Activated naive CD4-positive, alpha-beta T cell treated with Interleukin-2 at 50 U/mL for 16 hours (primary cell): ENCODE results near the gene ZNF446.
"Not testable (repeated sequence)": the region's sequence is repeated elsewhere in the genome, so short reads cannot be mapped to it uniquely, and the experiment has no call there.

Experiments used
- DNase-seq: peaks from one replicate; pipeline ENCODE4 v3.0.0-alpha.2; 2020

ZNF446 gene

DNA sequence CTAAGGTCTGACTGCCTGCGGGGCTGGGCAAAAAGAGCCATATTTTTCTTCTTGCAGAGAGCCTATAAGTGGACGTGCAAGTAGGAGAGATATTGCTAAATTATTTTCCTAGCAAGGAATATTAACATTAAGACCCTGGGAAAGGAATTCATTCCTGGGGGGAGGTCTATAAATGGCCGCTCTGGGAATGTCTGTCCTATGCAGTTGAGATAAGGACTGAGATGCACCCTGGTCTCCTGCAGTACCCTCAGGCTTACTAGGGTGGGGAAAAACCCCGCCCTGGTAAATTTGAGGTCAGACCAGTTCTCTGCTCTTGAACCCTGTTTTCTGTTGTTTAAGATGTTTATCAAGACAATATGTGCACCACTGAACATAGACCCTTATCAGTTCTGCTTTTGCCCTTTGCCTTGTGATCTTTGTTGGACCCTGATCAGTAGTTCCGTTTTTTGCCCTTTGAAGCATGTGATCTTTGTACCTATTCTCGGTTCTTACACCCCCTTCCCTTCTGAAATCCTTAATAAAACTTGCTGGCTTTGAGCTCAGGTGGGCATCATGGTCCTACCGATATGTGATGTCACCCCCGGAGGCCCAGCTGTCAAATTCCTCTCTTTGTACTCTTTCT, 31.6 kb downstream of the ZNF446 start:
- DNase-seq: not testable (repeated sequence)

GRCh38 chr19:58509731-58510083, 33.6 kb downstream of the ZNF446 start:
- DNase-seq: no peak

DNA sequence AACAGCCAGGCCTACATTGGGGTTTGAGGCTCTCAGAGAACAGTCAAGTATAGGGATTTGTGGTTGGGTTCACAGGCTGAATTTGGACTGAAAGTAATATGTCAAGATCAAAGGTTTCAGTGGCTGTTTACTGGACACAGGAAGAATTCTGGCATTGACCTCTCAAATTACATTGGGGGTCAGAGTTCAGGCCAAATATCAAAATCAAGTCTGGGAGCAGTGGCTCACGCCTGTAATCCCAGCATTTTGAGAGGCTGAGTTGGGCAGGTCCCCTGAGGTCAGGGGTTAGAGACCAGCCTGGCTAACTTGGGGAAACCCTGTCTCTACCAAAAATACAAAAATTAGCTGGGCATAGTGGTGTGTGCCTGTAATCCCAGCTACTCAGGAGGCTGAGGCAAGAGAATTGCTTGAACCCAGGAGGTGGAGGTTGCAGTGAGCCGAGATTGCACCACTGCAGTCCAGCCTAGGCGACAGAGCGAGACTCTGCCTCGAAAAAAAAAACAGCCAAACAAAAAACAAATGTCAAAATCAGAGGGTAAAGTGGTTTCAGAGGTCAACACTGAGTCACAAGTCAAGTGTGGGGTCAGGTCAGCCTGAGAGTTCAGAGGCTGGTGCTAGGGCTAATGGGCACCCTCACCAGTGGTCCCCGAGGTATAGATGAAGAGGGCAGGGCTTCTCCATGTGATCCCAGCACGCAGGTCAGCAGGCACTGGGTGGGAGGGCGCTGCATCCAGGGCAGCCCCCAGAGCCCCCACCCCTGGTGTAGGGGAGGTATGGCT, 34.1 kb downstream of the ZNF446 start:
- DNase-seq: no peak

- no peak for DNase-seq
Measured at GRCh38 chr19:58511353-58512208, 35.4 kb downstream of the ZNF446 start, which contains the start of gene SLC27A5. Gene SLC27A5, minus strand, starts transcription at chr19:58511992. Its CDS starts 37 bp downstream, at chr19:58511955.

DNA sequence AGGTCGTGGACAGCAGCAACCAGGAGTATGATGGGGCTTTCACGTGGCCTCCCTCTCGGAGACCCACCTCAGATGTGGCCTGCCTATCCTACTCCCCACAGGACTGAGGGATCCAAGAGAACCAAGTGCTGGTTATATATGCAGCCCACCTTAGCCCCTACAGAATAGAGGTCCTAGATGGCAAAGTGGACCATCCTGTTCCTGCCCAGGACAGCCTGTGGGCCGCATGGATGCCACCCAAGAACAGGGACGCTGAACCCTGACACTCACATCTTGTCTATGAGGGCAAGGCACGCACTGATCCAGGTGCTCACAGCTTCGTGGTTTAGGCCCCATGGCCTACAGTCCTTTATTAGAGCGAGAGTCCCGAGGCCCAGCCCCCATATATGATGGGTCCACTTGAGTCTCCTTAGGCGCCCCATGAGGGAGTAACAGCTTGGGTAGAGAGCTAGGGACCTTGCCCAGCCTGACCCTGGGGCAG, 37.1 kb downstream of the ZNF446 start:
- no peak for DNase-seq

- peak; percentile 96 for DNase-seq
Measured at GRCh38 chr19:58513694-58514563, 37.8 kb downstream of the ZNF446 start.

DNA sequence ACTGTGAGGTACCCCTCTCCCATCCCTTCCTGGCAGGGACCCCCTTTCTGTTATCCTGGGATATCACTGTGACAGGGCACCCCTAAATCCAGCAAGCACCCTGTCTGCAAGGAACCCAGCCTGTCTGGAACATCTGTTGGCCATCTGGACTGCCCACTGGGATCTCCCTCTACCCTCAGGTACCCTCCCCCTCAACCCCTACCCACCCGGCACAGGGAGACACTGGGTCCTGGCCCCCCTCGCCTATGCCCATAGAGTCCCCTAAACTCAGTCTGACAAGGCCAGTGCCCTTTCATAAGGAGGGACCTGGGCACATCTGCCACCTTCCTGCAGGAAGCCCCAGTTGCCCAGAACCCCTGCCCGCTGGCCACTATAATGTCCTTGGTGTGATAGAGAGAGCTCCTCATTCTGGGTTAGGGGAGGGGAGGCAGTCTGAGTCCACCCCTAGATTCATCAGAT, 38.4 kb downstream of the ZNF446 start:
- DNase-seq: no peak

DNA sequence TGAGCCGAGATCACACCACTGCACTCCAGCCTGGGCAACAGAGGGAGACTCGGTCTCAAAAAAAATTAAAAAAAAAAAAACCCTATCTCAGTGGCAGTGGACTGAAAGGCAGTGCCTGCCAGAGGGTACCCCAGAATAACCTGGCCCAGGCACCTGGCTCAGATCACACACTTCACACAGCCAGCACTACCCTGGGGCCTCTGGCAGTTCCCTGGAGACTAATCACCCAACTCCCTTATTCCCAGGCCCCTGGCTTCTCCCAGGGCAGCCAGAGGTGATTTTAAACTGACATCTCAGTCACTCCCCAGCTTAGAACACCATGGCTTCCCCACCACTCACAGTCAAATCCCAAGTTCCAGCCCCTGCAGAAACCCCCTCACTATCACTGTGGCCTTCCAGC, 39.1 kb downstream of the ZNF446 start:
- no peak for DNase-seq

DNA sequence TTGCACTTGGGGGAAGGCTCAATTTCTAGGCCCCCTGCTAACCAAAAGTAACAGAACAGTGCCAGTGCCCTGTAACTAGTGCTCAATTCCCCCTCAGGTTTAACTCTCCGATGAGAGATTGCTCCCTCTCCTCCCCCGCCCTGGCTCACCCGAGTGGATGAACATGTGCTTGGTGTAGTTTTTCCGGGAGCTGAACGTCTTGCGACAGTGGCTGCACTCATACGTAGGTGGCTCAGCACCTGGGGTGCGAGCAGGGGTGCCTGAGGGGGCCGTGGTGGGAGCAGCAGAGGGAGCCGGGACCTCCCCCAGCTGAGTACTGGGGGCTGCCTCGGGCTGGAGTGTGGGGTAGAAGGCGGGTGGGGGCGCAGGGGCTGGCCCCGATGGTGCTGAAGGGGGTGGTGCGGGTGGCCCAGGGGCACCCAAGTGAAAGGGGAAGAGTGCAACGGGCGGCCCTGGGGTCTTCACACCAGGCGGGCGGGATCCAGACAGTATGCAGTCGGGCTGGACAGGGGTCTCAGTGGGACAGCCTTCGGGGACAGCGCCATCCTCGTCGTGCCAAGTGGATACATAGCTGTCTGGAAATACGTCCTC, 40.2 kb downstream of the ZNF446 start:
- no peak for DNase-seq

GRCh38 chr19:58516964-58517833, 41.0 kb downstream of the ZNF446 start:
- DNase-seq: no peak

- no peak for DNase-seq
Measured at GRCh38 chr19:58518256-58519086, 42.3 kb downstream of the ZNF446 start.

DNA sequence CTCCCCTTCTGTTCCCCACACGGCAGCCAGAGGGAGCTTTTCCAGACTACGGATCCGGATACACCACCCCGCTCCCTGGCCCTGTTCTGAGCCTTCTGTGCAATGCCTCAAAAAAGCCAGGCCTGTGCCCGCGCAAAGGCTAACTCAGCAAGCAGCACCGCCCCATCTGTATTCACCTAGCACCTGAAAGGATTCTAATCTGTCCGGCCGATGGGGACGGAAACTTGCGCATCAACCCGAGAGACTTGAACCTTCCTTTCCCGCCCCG, 42.9 kb downstream of the ZNF446 start:
- DNase-seq: peak; percentile 53

DNA sequence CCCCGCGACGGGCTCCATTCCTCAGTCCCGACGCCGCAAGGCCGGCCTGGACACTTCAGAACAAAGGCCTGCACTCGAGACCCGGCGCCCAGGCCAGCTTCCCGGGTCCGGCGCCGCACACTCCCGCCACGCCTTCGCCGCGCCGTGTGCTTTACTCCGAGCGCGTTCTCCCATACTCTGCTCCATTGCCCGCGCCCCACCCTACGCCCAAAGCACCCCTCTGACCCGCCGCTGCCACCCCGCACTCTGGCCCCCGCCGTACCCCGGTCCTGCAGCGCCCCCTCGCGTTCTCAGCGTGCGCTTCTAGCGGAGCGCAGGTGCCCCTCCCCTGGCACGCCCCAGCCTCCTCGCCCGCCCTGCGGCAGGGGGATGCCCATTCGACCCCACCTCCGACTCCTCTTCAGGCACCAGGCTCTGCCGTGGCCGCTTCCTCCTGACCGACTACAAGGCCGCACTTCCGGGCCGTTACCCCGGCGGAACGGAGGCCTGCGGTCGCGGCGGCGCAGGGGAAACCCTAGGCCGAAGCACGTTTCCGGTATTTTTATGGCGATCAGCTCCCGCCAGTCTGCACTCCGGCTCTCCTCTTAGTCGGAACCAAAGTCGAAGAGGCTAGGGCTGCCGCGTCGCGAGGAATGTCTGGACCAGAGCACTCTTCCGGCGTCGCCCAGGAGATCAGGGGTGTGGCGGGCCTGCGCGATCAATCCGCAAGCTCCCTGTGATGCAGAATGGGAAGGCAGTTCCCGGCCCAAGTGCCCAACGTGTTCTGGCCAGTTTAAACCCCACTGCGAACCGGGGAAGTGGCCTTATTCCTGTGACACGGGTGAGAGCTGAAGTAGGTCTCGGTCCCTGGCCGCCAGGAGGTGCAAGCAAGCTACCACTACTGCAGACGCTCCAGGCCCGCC, 43.5 kb downstream of the ZNF446 start, which contains the start of gene ZBTB45:
Gene ZBTB45, minus strand, starts transcription at position 456 of the 902 bp plus-strand sequence. CDS start 2,137 bp downstream, outside the sequence.
- peak; percentile 89 for DNase-seq

DNA sequence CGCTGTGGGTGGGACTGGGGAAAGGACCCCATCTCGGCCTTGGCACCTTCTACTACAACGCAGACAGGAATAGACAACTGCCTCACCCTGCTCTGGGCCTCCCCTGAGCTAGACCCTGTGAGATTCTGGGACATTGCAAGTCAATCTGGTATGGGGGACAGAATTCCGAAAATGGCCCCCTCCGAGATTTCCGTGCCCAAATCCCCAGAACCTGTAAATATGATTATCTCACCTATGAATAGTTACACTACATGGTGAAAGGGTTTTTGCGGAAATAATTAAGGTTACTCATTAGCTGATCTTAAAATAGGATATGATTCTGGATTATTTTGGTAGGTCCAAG, 44.1 kb downstream of the ZNF446 start:
- no peak for DNase-seq

DNA sequence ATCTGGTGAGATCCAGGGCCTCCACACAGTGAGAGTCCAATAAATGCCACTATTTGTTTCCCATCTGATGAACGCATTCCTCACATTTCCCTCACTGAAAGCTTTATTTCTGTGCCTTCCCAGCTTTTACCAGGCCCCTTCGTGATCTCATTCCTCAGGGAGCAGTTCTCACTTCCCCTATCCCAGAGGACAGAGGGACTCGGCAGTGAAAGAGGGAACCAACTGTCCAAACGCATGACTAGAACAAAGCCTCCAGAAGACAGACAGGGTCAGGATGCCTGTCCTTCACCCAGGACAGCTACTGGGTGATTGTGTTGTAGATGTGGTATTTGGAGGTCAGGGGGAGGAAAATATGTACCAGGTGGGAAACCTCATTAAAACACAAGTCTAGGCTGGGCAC, 45.5 kb downstream of the ZNF446 start:
- DNase-seq: no peak

GRCh38 chr19:58522709-58523108, 46.6 kb downstream of the ZNF446 start:
- DNase-seq: no peak

DNA sequence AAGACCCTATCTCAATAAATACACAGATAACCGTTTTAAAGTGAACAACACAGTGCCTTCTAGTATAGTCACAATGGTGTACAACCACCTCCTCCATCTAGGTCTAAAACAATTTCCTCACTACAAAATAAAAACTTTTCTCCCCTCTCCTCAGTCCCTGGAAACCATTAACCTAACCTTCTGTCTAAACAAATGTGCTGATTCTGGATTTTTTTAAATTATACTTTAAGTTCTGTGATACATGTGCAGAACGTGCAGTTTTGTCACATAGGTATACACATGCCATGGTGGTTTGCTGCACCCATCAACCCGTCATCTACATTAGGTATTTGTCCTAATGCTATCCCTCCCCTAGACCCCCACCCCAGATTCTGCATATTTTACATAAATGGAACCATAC, 53.3 kb downstream of the ZNF446 start:
- no peak for DNase-seq
